Smooth muscle cell (in vitro differentiated cells): ENCODE measurements around the gene SOAT2. TPM values are rescaled to one million over a fixed set of nuclear protein-coding genes. Genes with fewer than 3 reads are reported as not detected.

Source experiments
- DNase-seq: peaks from one replicate; lab custom pipeline; 2025; ENCODE audit not compliant: unreplicated experiment; lab: John Stamatoyannopoulos, UW
- H2AFZ ChIP-seq: fragments of 200-600 bp; sonication (generic); 2 replicates; pipeline ENCODE4 v1.6.0; 2016; ENCODE audit warnings: antibody characterized with exemption, low read depth, mild to moderate bottlenecking
- H3F3A ChIP-seq: fragments of 200-600 bp; sonication (generic); 2 replicates; pipeline ENCODE4 v1.6.0; 2017; ENCODE audit warnings: antibody characterized with exemption, low read depth
- H3K27ac ChIP-seq: fragments of 200-600 bp; sonication (generic); 2 replicates; pipeline ENCODE4 v1.5.1; 2016; ENCODE audit warnings: low read depth, mild to moderate bottlenecking
- H3K27me3 ChIP-seq: fragments of 200-600 bp; sonication (generic); 2 replicates; pipeline ENCODE4 v1.6.1; 2016; ENCODE audit warnings: low read depth, mild to moderate bottlenecking
- H3K36me3 ChIP-seq: fragments of 200-600 bp; sonication (generic); 2 replicates; pipeline ENCODE4 v1.5.1; 2016; ENCODE audit warnings: low read depth
- H3K4me1 ChIP-seq: fragments of 200-600 bp; sonication (generic); 2 replicates; pipeline ENCODE4 v1.5.1; 2016; ENCODE audit warnings: low read depth
- H3K4me2 ChIP-seq: fragments of 200-600 bp; sonication (generic); 2 replicates; pipeline ENCODE4 v1.6.0; 2016; ENCODE audit warnings: mild to moderate bottlenecking
- H3K4me3 ChIP-seq: fragments of 200-600 bp; sonication (generic); 2 replicates; pipeline ENCODE4 v1.5.1; 2016; ENCODE audit warnings: mild to moderate bottlenecking
- H3K79me2 ChIP-seq: fragments of 200-600 bp; sonication (generic); 2 replicates; pipeline ENCODE4 v1.6.0; 2016; ENCODE audit warnings: low read depth, mild to moderate bottlenecking
- H3K9ac ChIP-seq: fragments of 200-600 bp; sonication (generic); 2 replicates; pipeline ENCODE4 v1.6.0; 2016; ENCODE audit warnings: low read depth
- H3K9me3 ChIP-seq: fragments of 200-600 bp; sonication (generic); replicated peaks from 2 replicates; pipeline ENCODE4 v1.5.1; 2016; ENCODE audit warnings: low read depth
- H4K20me1 ChIP-seq: fragments of 200-600 bp; sonication (generic); 2 replicates; pipeline ENCODE4 v1.6.0; 2016; ENCODE audit warnings: low read depth
- CTCF ChIP-seq: fragments of 200-600 bp; sonication (generic); IDR thresholded peaks from 2 replicates; pipeline ENCODE4 v1.5.1; 2017; ENCODE audit warnings: borderline replicate concordance, mild to moderate bottlenecking, antibody characterized with exemption; ENCODE audit not compliant: insufficient read depth, poor library complexity, severe bottlenecking
- WGBS: methylation state at CpG from one replicate; pipeline ENCODE4 v1.1.7; 2016; ENCODE audit warnings: low lambda C conversion rate; 5-methylcytosine and 5-hydroxymethylcytosine counted together
- polyA plus RNA-seq: library from polyadenylated mRNA; unstranded; fragments of >200 nt; fragmentation: Nextera tagmentation; extraction: Ambion mirVana; gene quantifications from 2 replicates; pipeline ENCODE4 v1.2.1, GENCODE V29; 2016
- total RNA-seq: library from RNA; depleted of rRNA; stranded (reverse); fragments of >200 nt; gene quantifications from 2 replicates; pipeline ENCODE4 v1.2.3, GENCODE V29; 2014

SOAT2 gene
- total and polyA plus RNA-seq, 2 experiments from 2014 or later, result not detected

DNA sequence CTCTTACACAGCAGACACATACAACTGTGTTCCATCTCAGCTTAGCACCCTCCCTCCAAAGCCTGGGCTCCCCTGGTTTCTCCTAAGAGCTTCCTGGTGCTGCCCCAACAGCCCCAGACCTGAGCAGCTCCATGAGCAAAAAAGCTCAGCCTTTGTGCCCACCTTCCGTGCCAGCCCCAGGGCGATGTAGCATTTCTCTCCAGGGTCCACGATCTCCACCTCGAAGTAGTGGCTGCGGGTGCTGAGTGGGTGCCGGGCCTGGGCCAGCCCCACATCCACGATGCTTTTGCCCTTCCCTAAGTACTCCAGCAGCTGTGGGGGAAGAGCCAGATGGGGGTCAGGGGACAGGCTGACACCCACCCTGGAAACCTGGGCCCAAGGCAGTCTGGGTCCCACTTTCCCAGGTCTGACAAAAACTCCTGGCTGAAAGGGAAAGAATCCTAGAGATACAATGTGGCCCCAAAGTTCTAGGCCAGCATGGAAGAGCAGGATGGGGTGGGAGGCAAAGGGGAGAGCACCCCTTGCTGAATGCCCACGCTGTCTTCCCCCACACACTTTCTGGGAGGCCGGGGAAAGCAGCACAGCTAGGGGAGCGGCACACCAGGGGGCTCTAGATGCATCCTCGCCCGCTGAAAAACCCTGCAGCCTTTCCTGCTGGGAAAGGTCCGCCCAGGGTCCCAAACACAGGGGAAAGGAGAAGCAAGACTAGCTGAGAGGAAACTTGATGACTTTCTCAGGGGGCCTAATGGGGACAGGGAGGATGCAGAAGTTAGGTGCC is 35.1 kb upstream of the SOAT2 start:
- Histone ChIP-seq H3K79me2 (no peaks in the 10 kb centered on the region), H3K9ac (no peak overlapping the region), H4K20me1 (peaks cover 44% of the 10 kb centered on the region), H3K9me3 (no peaks in the 10 kb centered on the region), H3K27ac (no peak overlapping the region), H2AFZ (no peak overlapping the region), H3K27me3 (no peaks in the 10 kb centered on the region), H3F3A (no peaks in the 10 kb centered on the region), H3K36me3 (no peaks in the 10 kb centered on the region), H3K4me3 (no peak overlapping the region), H3K4me1 (no peaks in the 10 kb centered on the region), H3K4me2 (no peak overlapping the region)
- 96% methylated on average over 13 of the region's 13 CpGs for WGBS
- DNase-seq, result no peak
- no peak for TF ChIP-seq CTCF

DNA sequence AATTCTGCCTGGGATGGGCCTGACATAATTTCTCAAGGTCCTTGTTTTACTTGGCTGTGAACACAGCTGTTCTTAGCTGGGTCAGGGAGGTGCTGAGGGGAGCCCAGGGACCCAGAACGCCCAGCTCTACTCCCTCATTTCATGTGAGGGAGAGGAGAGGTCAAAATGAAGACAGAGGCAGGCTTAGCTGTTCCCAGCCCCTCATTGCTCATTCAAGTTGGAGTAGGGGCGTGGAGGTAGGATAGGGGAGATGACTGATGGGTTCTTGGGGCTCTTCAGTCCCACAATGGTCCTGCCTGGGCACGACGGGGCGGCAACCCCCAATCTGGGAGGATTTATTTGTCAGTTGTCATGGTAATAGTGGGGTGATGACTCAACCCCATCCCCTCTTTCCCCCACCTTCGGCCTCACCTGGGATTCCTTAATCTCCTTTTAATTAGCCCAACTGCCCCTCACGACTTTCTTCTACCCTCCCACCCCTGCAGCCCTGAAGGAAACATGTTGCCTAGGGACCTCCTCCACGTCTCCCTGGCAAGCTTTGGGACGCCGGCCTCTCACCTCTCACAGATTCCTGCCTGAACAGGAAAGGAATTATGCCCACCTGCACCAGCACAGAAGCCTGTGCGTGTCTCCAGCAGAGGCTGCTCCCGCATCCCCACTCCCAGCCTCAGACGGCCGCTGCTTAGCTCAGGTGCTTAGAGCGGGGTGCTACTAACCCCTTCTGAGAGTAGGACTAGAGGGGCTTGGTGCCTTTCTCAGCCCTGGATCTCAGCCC is 34.3 kb upstream of the SOAT2 start:
- H3K36me3 ChIP-seq, result no peaks in the 10 kb centered on the region

GRCh38 chr12:53069621-53070410 is 33.5 kb upstream of the SOAT2 start:
- DNase-seq, result no peak
- Histone ChIP-seq H3K36me3 (no peaks in the 10 kb centered on the region), H2AFZ (no peak overlapping the region), H3K4me1 (no peaks in the 10 kb centered on the region), H3K9ac (no peak overlapping the region), H3K4me2 (no peak overlapping the region), H3K27me3 (no peaks in the 10 kb centered on the region), H3F3A (no peaks in the 10 kb centered on the region), H3K4me3 (no peak overlapping the region), H4K20me1 (peaks cover 55% of the 10 kb centered on the region), H3K27ac (no peak overlapping the region), H3K9me3 (no peaks in the 10 kb centered on the region), H3K79me2 (no peaks in the 10 kb centered on the region)
- 93% methylated on average over 12 of the region's 12 CpGs for WGBS
- no peak for TF ChIP-seq CTCF

More for the DNA sequence above, 34.3 kb upstream of the SOAT2 start:
- no peak for DNase-seq
- Histone ChIP-seq H3F3A (no peaks in the 10 kb centered on the region), H3K27me3 (no peaks in the 10 kb centered on the region), H3K9me3 (no peaks in the 10 kb centered on the region), H3K4me1 (no peaks in the 10 kb centered on the region), H3K9ac (no peak overlapping the region), H2AFZ (no peak overlapping the region), H3K79me2 (no peaks in the 10 kb centered on the region), H3K4me3 (no peak overlapping the region), H3K4me2 (no peak overlapping the region), H3K27ac (no peak overlapping the region), H4K20me1 (peaks cover 47% of the 10 kb centered on the region)
- 81% methylated on average over 15 of the region's 15 CpGs for WGBS
- TF ChIP-seq CTCF, result no peak
